Measurements from ENCODE around the gene MAGOH.
"Not testable (repeated sequence)": the region's sequence is repeated elsewhere in the genome, so short reads cannot be mapped to it uniquely, and the experiment has no call there.

The MAGOH gene

GRCh38 chr1:53185955-53186297 lies 52.4 kb downstream of the MAGOH start:
- H3K9me3 Mint-ChIP-seq; H3K27ac Mint-ChIP-seq; H3K36me3 Mint-ChIP-seq (ENCODE audit: low read depth); H3K4me3 Mint-ChIP-seq; DNase-seq; H3K4me1 Mint-ChIP-seq: not testable (repeated sequence)
- peaks cover 12% of the 10 kb centered on the region for H3K27me3 Mint-ChIP-seq (ENCODE audit: low read depth, poor library complexity)
- TF ChIP-seq CTCF (IDR thresholded peaks at IDR 0.05): peak; percentile 50

- DNase-seq: no peak
- Mint-ChIP-seq H3K27me3 (ENCODE audit: low read depth, poor library complexity) (peaks cover 15% of the 10 kb centered on the region), H3K4me1 (no peaks in the 10 kb centered on the region), H3K36me3 (ENCODE audit: low read depth) (no peaks in the 10 kb centered on the region), H3K9me3 (no peaks in the 10 kb centered on the region), H3K27ac (no peak overlapping the region), H3K4me3 (no peak overlapping the region)
- TF ChIP-seq CTCF (IDR thresholded peaks at IDR 0.05): no peak
Observed at GRCh38 chr1:53183095-53183990, 55.0 kb downstream of the MAGOH start.

- no peak overlapping the region for H3K27ac Mint-ChIP-seq
- H3K36me3 Mint-ChIP-seq (ENCODE audit: low read depth): no peaks in the 10 kb centered on the region
- TF ChIP-seq CTCF (IDR thresholded peaks at IDR 0.05): no peak
- H3K4me1 Mint-ChIP-seq: no peaks in the 10 kb centered on the region
- H3K9me3 Mint-ChIP-seq: no peaks in the 10 kb centered on the region
- peaks cover 15% of the 10 kb centered on the region for H3K27me3 Mint-ChIP-seq (ENCODE audit: low read depth, poor library complexity)
- DNase-seq: no peak
- H3K4me3 Mint-ChIP-seq: no peak overlapping the region
Observed at GRCh38 chr1:53182716-53183094, 55.6 kb downstream of the MAGOH start.

GRCh38 chr1:53182111-53182593 lies 56.2 kb downstream of the MAGOH start:
- Mint-ChIP-seq H3K4me3 (no peak overlapping the region), H3K27ac (no peak overlapping the region), H3K36me3 (ENCODE audit: low read depth) (no peaks in the 10 kb centered on the region), H3K9me3 (no peaks in the 10 kb centered on the region), H3K4me1 (no peaks in the 10 kb centered on the region), H3K27me3 (ENCODE audit: low read depth, poor library complexity) (peaks cover 12% of the 10 kb centered on the region)
- peak; percentile 90 for DNase-seq
- TF ChIP-seq CTCF (IDR thresholded peaks at IDR 0.05): peak; percentile 96

- Mint-ChIP-seq H3K27me3 (ENCODE audit: low read depth, poor library complexity) (peaks cover 9% of the 10 kb centered on the region), H3K36me3 (ENCODE audit: low read depth) (no peaks in the 10 kb centered on the region), H3K4me3 (no peak overlapping the region), H3K9me3 (no peaks in the 10 kb centered on the region), H3K4me1 (no peaks in the 10 kb centered on the region), H3K27ac (no peak overlapping the region)
- no peak for DNase-seq
- TF ChIP-seq CTCF (IDR thresholded peaks at IDR 0.05): no peak
Observed at GRCh38 chr1:53180951-53181350, 57.4 kb downstream of the MAGOH start.

- no peaks in the 10 kb centered on the region for H3K36me3 Mint-ChIP-seq (ENCODE audit: low read depth)
- H3K27ac Mint-ChIP-seq: no peak overlapping the region
- no peaks in the 10 kb centered on the region for H3K4me1 Mint-ChIP-seq
- no peak overlapping the region for H3K4me3 Mint-ChIP-seq
- no peaks in the 10 kb centered on the region for H3K9me3 Mint-ChIP-seq
- no peak for TF ChIP-seq CTCF (IDR thresholded peaks at IDR 0.05)
- peaks cover 13% of the 10 kb centered on the region for H3K27me3 Mint-ChIP-seq (ENCODE audit: low read depth, poor library complexity)
- no peak for DNase-seq
Observed at GRCh38 chr1:53180226-53180625, 58.1 kb downstream of the MAGOH start.
